Activated B cell treated with CpG ODN at 0.5 μM for 24 hours (primary cell): ENCODE measurements around the gene FEM1B. TPM values are rescaled to one million over a fixed set of nuclear protein-coding genes. Genes with fewer than 3 reads are reported as not detected.

Experiments used
- ATAC-seq: fragments of 200-7000 bp; cut with Tn5 transposase; one replicate; pipeline ENCODE4 v1.10.0; 2021; ENCODE audit warnings: low read depth, mild to moderate bottlenecking, moderate library complexity
- CTCF ChIA-PET: fragments of 350-600 bp; sonication (Branson Sonifier 250); formaldehyde crosslinking; loops from one replicate; lab custom pipeline; 2021; ENCODE audit warnings: antibody characterized with exemption; lab: Charles Lee
- POLR2A ChIA-PET: fragments of 350-600 bp; sonication (Branson Sonifier 250); formaldehyde crosslinking; loops from one replicate; lab custom pipeline; 2021; ENCODE audit warnings: antibody characterized with exemption; lab: Charles Lee
- DNase-seq: peaks from one replicate; pipeline ENCODE4 v3.0.0; 2022
- H3K27ac Mint-ChIP-seq: one replicate; pipeline ENCODE4 v1.8.0; 2020; ENCODE audit warnings: mixed read lengths
- H3K27me3 Mint-ChIP-seq: one replicate; pipeline ENCODE4 v1.8.0; 2021; ENCODE audit warnings: mixed read lengths
- H3K36me3 Mint-ChIP-seq: one replicate; pipeline ENCODE4 v1.8.0; 2021; ENCODE audit warnings: low read depth, mixed read lengths
- H3K4me1 Mint-ChIP-seq: one replicate; pipeline ENCODE4 v1.8.0; 2021; ENCODE audit warnings: mixed read lengths
- H3K4me3 Mint-ChIP-seq: one replicate; pipeline ENCODE4 v1.8.0; 2020; ENCODE audit warnings: mild to moderate bottlenecking, mixed read lengths
- H3K9me3 Mint-ChIP-seq: one replicate; pipeline ENCODE4 v1.8.0; 2020; ENCODE audit warnings: mixed read lengths
- CTCF ChIP-seq: fragments of 200-600 bp; IDR thresholded peaks from one replicate; pipeline ENCODE4 v1.8.0; 2022; ENCODE audit warnings: antibody characterized with exemption, mild to moderate bottlenecking
- intact Hi-C: fragments of 100-400 bp; cut with micrococcal nuclease; formaldehyde crosslinking; loops from one replicate; pipeline ENCODE4 v1.15.1; 2024
- total RNA-seq: library from RNA; stranded (reverse); gene quantifications from 2 replicates; pipeline ENCODE4 v1.2.3, GENCODE V29; 2022

FEM1B gene
- total RNA-seq, 1 donor from 2014 or later, result 42.2 TPM

GRCh38 chr15:68286256-68286655 is 8.7 kb downstream of the FEM1B start:
- no peak for DNase-seq
- H3K4me1 Mint-ChIP-seq, result peaks cover 51% of the 10 kb centered on the region
- no peaks in the 10 kb centered on the region for H3K27me3 Mint-ChIP-seq
- H3K36me3 Mint-ChIP-seq, result peaks cover 48% of the 10 kb centered on the region
- no peak overlapping the region for H3K4me3 Mint-ChIP-seq
- CTCF ChIA-PET, result no interaction called here
- H3K9me3 Mint-ChIP-seq, result no peaks in the 10 kb centered on the region
- H3K27ac Mint-ChIP-seq, result no peak overlapping the region
- POLR2A ChIA-PET, result interaction anchor here (0.7 kb wide), 1 partner anchor 12 kb away, joined by 5 read pairs; no protein-coding TSS in a partner anchor
- intact Hi-C loops, result no loop called here
- TF ChIP-seq CTCF, result no peak
- ATAC-seq, result no peak

DNA sequence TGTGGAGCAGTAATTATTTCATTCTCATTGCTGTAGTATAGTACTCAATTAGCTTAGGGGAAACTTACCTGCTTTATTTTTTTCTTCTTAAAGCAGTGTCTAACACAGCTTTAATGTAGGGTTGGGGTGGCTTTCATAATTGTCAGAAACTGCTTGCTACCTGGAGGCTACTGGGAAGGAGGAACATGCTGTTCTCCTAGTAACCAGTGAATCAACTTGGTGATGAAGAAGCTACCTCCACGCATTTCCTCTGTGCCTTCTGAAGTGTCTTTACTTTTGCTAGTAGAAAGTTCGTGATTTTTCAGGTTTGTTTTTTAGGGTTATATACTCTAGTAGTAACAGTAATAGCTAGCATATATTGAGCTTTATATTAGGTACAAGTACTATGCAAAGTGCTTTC is 11.5 kb downstream of the FEM1B start:
- no peak for ATAC-seq
- intact Hi-C loops, result no loop called here
- no peaks in the 10 kb centered on the region for H3K9me3 Mint-ChIP-seq
- TF ChIP-seq CTCF, result no peak
- no peak overlapping the region for H3K4me3 Mint-ChIP-seq
- peaks cover 69% of the 10 kb centered on the region for H3K36me3 Mint-ChIP-seq
- no peak overlapping the region for H3K27ac Mint-ChIP-seq
- DNase-seq, result no peak
- ChIA-PET CTCF (no interaction called here), POLR2A (interaction anchor here (1.0 kb wide), 1 partner anchor 11 kb away, joined by 3 read pairs; the partner anchor contains the start of gene FEM1B)
- no peaks in the 10 kb centered on the region for H3K27me3 Mint-ChIP-seq
- peaks cover 38% of the 10 kb centered on the region for H3K4me1 Mint-ChIP-seq

DNA sequence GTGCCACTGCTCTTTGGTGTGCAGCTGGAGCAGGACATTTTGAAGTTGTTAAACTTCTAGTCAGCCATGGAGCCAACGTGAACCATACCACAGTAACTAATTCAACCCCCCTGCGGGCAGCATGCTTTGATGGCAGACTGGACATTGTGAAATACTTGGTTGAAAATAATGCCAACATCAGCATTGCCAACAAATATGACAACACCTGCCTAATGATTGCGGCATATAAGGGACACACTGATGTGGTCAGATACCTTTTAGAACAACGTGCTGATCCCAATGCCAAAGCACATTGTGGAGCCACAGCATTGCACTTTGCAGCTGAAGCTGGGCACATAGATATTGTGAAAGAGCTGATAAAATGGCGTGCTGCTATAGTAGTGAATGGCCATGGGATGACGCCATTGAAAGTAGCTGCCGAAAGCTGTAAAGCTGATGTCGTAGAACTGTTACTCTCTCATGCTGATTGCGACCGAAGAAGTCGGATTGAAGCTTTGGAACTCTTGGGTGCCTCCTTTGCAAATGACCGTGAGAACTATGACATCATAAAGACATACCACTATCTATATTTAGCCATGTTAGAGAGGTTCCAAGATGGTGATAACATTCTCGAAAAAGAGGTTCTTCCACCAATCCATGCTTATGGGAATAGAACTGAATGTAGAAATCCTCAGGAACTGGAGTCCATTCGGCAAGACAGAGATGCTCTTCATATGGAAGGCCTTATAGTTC is 12.2 kb downstream of the FEM1B start:
- no peaks in the 10 kb centered on the region for H3K9me3 Mint-ChIP-seq
- no peak for ATAC-seq
- no peak for TF ChIP-seq CTCF
- H3K4me3 Mint-ChIP-seq, result no peak overlapping the region
- intact Hi-C loops, result no loop called here
- no peaks in the 10 kb centered on the region for H3K27me3 Mint-ChIP-seq
- CTCF ChIA-PET, result interaction anchor here (2.7 kb wide), 1 partner anchor 17 kb away, joined by 8 read pairs; no protein-coding TSS in a partner anchor
- no peak for DNase-seq
- no peak overlapping the region for H3K27ac Mint-ChIP-seq
- H3K36me3 Mint-ChIP-seq, result peaks cover 64% of the 10 kb centered on the region
- peaks cover 34% of the 10 kb centered on the region for H3K4me1 Mint-ChIP-seq
- POLR2A ChIA-PET, result interaction anchor here (1.0 to 2.4 kb wide), 2 partner anchors 12 kb away, joined by 3 to 13 read pairs; partner anchors contain the start of gene FEM1B

- Mint-ChIP-seq H3K4me3 (no peak overlapping the region), H3K36me3 (peaks cover 63% of the 10 kb centered on the region), H3K9me3 (no peaks in the 10 kb centered on the region), H3K4me1 (peaks cover 25% of the 10 kb centered on the region), H3K27ac (no peak overlapping the region), H3K27me3 (no peaks in the 10 kb centered on the region)
- no peak for TF ChIP-seq CTCF
- ATAC-seq, result no peak
- DNase-seq, result no peak
- ChIA-PET CTCF (interaction anchor here (2.7 kb wide), 1 partner anchor 16 kb away, joined by 8 read pairs; no protein-coding TSS in a partner anchor), POLR2A (interaction anchor here (2.4 kb wide), 1 partner anchor 13 kb away, joined by 13 read pairs; the partner anchor contains the start of gene FEM1B)
- intact Hi-C loops, result no loop called here
These were observed 13.2 kb downstream of the FEM1B start for GRCh38 chr15:68290715-68291114.

DNA sequence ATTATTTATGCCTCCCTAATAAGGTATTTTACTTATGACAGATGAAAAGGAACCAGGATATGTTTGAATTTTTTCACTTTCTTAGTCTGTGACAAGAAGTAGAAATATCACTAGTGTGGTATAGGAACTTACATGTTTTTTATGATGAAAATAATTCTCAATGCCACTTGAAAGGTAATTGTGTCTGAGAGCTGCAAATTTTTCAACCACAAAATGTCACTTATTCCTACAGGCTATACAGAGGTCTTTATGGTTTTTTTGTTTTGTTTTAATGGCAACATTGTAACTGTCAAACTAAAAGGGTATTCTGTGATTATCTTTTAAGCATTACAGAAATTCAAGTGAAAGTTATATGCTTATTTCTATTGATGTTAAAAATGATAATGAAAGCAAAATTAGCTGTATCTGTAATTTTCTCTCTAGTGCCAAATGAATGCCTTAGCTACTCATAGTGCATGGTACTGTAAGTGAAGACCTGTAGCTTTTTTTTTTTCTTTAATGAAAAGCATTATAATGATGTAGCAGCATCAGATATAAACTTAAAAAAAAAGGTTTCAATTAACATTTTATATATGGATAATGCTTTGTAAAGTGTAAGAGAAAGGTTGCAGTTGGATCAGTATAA is 14.7 kb downstream of the FEM1B start:
- CTCF ChIA-PET, result interaction anchor here (2.7 kb wide), 1 partner anchor 14 kb away, joined by 8 read pairs; no protein-coding TSS in a partner anchor
- ATAC-seq (no peak), DNase-seq (no peak)
- Mint-ChIP-seq H3K9me3 (no peaks in the 10 kb centered on the region), H3K4me1 (peaks cover 19% of the 10 kb centered on the region), H3K27me3 (no peaks in the 10 kb centered on the region), H3K4me3 (no peak overlapping the region), H3K36me3 (peaks cover 57% of the 10 kb centered on the region), H3K27ac (no peak overlapping the region)
- intact Hi-C loops, result no loop called here
- TF ChIP-seq CTCF, result no peak
- POLR2A ChIA-PET, result interaction anchor here (0.7 to 2.4 kb wide), 2 partner anchors 14 to 15 kb away, joined by 3 to 13 read pairs; partner anchors contain the start of gene FEM1B
